ENCODE data around the gene CASQ2. TPM values are rescaled to one million over a fixed set of nuclear protein-coding genes. Genes with fewer than 3 reads are reported as not detected.

The CASQ2 gene
- total and polyA plus RNA-seq, 2 of the 4 experiments (the other 2 are of a cell fraction): not detected

DNA sequence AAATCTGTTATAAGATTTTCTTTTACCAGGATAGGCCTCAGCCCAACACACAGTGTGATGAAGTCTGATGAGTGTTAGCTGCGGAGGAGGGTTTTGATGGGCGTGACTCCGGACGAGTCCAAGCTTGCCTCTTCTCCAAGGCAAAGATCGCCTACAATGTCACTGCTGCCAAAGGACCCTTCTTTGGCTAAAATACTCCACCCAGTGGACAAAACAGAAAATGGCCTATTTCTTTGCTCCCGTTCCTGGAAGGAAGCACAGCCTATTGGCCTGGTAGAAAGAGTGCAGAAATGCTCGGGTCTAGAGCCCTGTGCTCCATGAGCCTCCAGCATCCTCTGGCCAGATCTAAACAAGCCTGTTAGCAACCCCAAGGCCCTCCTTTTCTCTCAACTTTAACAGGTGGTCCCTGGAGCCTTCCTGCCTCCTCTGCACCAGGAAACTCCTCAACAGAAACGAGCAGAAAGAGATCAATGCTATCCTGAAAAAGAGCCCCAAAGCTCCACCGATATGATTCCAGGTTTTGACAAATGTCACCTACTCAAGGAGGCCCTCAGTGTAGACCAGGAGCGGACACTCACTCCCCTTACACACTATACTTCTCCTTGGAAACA, 3.4 kb upstream of the CASQ2 start:
- Histone ChIP-seq H3K9ac (ENCODE audit: low read depth, low read length) (no peak overlapping the region), H2BK15ac (ENCODE audit: low read depth, low read length) (no peak overlapping the region), H4K5ac (ENCODE audit: low read depth, low read length) (no peak overlapping the region), H2BK120ac (ENCODE audit: low read depth, low read length) (no peak overlapping the region), H3K4ac (ENCODE audit: low read depth, low read length) (no peak overlapping the region), H2BK20ac (ENCODE audit: low read depth, low read length) (no peak overlapping the region), H4K91ac (ENCODE audit: insufficient read depth, low read depth, low read length) (no peak overlapping the region), H3K23ac (ENCODE audit: low read depth, low read length) (no peak overlapping the region), H3K9me1 (ENCODE audit: insufficient read depth, low read length) (no peaks in the 10 kb centered on the region), H3K27ac (ENCODE audit: insufficient read depth, low read length) (no peak overlapping the region), H4K20me1 (ENCODE audit: insufficient read depth, low read length) (no peaks in the 10 kb centered on the region), H3K4me3 (ENCODE audit: insufficient read depth, low read depth, low read length) (no peak overlapping the region), H3K56ac (ENCODE audit: extremely low read depth, insufficient read depth, low read length) (no peak overlapping the region), H2AFZ (replicated peaks; ENCODE audit: low read length, poor library complexity) (peak overlapping the region; percentile 56), H2AK5ac (ENCODE audit: low read depth, low read length) (no peak overlapping the region), H2AK9ac (replicated peaks; ENCODE audit: low read depth, low read length, poor library complexity) (no peak overlapping the region), H3K79me1 (ENCODE audit: low read depth in 1 of 2, low read length in 2 of 2) (no peaks in the 10 kb centered on the region), H3K9me3 (ENCODE audit: control insufficient read depth, insufficient read depth, low read length) (no peaks in the 10 kb centered on the region), H3K36me3 (ENCODE audit: control insufficient read depth, insufficient read depth, low read length) (no peaks in the 10 kb centered on the region), H3K27me3 (ENCODE audit: control insufficient read depth, insufficient read depth, low read length) (peaks cover 8% of the 10 kb centered on the region), H4K8ac (ENCODE audit: low read depth in 2 of 2, low read length in 2 of 2) (no peak overlapping the region), H2BK5ac (ENCODE audit: low read depth, low read length, poor library complexity, severe bottlenecking) (no peak overlapping the region), H3K14ac (replicated peaks; ENCODE audit: low read depth, low read length) (no peak overlapping the region), H3K4me1 (ENCODE audit: control insufficient read depth, insufficient read depth, low read length) (no peaks in the 10 kb centered on the region), H3K4me2 (ENCODE audit: low read depth, low read length) (peak overlapping the region; percentile 14; the same call in 1 of the 2 replicates), H3K18ac (ENCODE audit: low read depth, low read length) (no peak overlapping the region)
- in situ Hi-C loops (cut with MboI; ENCODE audit: low sequenced_read_pairs) (loop anchor here (5.0 kb wide), 1 partner anchor 165 kb away; no protein-coding TSS in a partner anchor), dilution Hi-C loops (cut with HindIII; ENCODE audit: low sequenced_read_pairs, unreplicated experiment) (no loop called here), intact Hi-C loops (cut with micrococcal nuclease) (loop anchor here (1.0 to 5.0 kb wide), 3 partner anchors 55 to 635 kb away; no protein-coding TSS in a partner anchor)
- CTCF ChIA-PET: interaction anchor here (0.6 to 1.7 kb wide), 9 partner anchors 10 to 783 kb away, joined by 3 to 9 read pairs (median 4); no protein-coding TSS in a partner anchor
- DNase-seq (peak; percentile 80), ATAC-seq (ENCODE audit: low read depth) (peak; percentile 99)
- TF ChIP-seq SMC3 (IDR thresholded peaks at IDR 0.05; ENCODE audit: low read depth, low read length): peak; percentile 68
- TF ChIP-seq, protein P1, sequence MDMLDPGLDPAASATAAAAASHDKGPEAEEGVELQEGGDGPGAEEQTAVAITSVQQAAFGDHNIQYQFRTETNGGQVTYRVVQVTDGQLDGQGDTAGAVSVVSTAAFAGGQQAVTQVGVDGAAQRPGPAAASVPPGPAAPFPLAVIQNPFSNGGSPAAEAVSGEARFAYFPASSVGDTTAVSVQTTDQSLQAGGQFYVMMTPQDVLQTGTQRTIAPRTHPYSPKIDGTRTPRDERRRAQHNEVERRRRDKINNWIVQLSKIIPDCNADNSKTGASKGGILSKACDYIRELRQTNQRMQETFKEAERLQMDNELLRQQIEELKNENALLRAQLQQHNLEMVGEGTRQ (IDR thresholded peaks at IDR 0.05; ENCODE audit: low read depth, low read length): no peak
- peak; percentile 85 for TF ChIP-seq RAD21 (IDR thresholded peaks at IDR 0.05; ENCODE audit: low read length)
- no peak; the same call in 1 of the 2 replicates for TF ChIP-seq BHLHE40 (IDR thresholded peaks at IDR 0.05; ENCODE audit: low read depth, low read length)
- no peak for TF ChIP-seq MXI1 (IDR thresholded peaks at IDR 0.05; ENCODE audit: borderline replicate concordance, low read depth, low read length)
- TF ChIP-seq, protein P2, sequence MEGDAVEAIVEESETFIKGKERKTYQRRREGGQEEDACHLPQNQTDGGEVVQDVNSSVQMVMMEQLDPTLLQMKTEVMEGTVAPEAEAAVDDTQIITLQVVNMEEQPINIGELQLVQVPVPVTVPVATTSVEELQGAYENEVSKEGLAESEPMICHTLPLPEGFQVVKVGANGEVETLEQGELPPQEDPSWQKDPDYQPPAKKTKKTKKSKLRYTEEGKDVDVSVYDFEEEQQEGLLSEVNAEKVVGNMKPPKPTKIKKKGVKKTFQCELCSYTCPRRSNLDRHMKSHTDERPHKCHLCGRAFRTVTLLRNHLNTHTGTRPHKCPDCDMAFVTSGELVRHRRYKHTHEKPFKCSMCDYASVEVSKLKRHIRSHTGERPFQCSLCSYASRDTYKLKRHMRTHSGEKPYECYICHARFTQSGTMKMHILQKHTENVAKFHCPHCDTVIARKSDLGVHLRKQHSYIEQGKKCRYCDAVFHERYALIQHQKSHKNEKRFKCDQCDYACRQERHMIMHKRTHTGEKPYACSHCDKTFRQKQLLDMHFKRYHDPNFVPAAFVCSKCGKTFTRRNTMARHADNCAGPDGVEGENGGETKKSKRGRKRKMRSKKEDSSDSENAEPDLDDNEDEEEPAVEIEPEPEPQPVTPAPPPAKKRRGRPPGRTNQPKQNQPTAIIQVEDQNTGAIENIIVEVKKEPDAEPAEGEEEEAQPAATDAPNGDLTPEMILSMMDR (conservative IDR thresholded peaks at IDR 0.05; ENCODE audit: low read depth, low read length): peak; percentile 90
- TF ChIP-seq NFE2L2 (IDR thresholded peaks at IDR 0.05; ENCODE audit: low read depth, low read length): no peak
- no peak for TF ChIP-seq RCOR1 (IDR thresholded peaks at IDR 0.05; ENCODE audit: insufficient replicate concordance, low read length)
- TF ChIP-seq MAZ (IDR thresholded peaks at IDR 0.05; ENCODE audit: borderline replicate concordance, low read depth, low read length): 0 out of 2 replicates have a peak, but pooled peaks have one; percentile 17
- no peak for TF ChIP-seq RFX5 (IDR thresholded peaks at IDR 0.05; ENCODE audit: low read depth, low read length)
- POLR2A ChIA-PET (ENCODE audit: unreplicated experiment): no interaction called here
- BruUV-seq (replicated peaks): no TSS peak
- no CpG with 5 or more reads among the region's 10 CpGs for WGBS, 2 experiments (ENCODE audit: extremely low coverage in 2 of 2, insufficient read length in 1 of 2)

Data from IMR-90 (cell line).